ENCODE data around the gene LAMA1. TPM values are rescaled to one million over a fixed set of nuclear protein-coding genes. Genes with fewer than 3 reads are reported as not detected.

The LAMA1 gene
- total RNA-seq (2022), result 9.6 and 11.3 TPM in 2 replicates
- Bru-seq, nascent RNA, result percentile 48 among the genes with signal in this experiment
- percentile 57 among the genes with signal in this experiment for BruChase-seq, experiment 1, labeled RNA remaining after a 6-hour chase
- percentile 52 among the genes with signal in this experiment for BruChase-seq, experiment 2, labeled RNA remaining after a 2-hour chase
- long read RNA-seq, partial matches to known transcripts, result 1 of 14 reads
- long read RNA-seq, other reads (novel, unspliced or antisense), result 13 of 14 reads

- intact Hi-C loops (cut with micrococcal nuclease), result no loop called here
- peaks cover 11% of the 10 kb centered on the region for H3K4me1 Mint-ChIP-seq (ENCODE audit: insufficient read depth, unreplicated experiment)
- TF ChIP-seq CTCF (IDR thresholded peaks at IDR 0.05; ENCODE audit: unreplicated experiment), result no peak
- ChIA-PET POLR2A (no interaction called here), CTCF (no interaction called here)
- no peak within 1 kb of the TSS for H3K27ac Mint-ChIP-seq (ENCODE audit: low read depth, unreplicated experiment)
- no peaks in the 10 kb centered on the region for H3K36me3 Mint-ChIP-seq (ENCODE audit: insufficient read depth, unreplicated experiment)
- DNase-seq (ENCODE audit: unreplicated experiment), result no peak
- no TSS peak for BruUV-seq (replicated peaks)
- H3K9me3 Mint-ChIP-seq (ENCODE audit: unreplicated experiment), result no peaks in the 10 kb centered on the region
- peak within 1 kb of the TSS; percentile 76 for H3K4me3 Mint-ChIP-seq (ENCODE audit: unreplicated experiment)
- H3K27me3 Mint-ChIP-seq (ENCODE audit: insufficient read depth, unreplicated experiment), result peaks cover 16% of the 10 kb centered on the region
Observed at GRCh38 chr18:7117390-7118355, at the start of gene LAMA1. Gene LAMA1 (minus strand): TSS chr18:7117797. CDS start chr18:7117720, 77 bp downstream.

- Mint-ChIP-seq H3K36me3 (ENCODE audit: insufficient read depth, unreplicated experiment) (no peaks in the 10 kb centered on the region), H3K4me1 (ENCODE audit: insufficient read depth, unreplicated experiment) (peaks cover 5% of the 10 kb centered on the region), H3K27ac (ENCODE audit: low read depth, unreplicated experiment) (no peak overlapping the region), H3K27me3 (ENCODE audit: insufficient read depth, unreplicated experiment) (no peaks in the 10 kb centered on the region), H3K4me3 (ENCODE audit: unreplicated experiment) (no peak overlapping the region), H3K9me3 (ENCODE audit: unreplicated experiment) (no peaks in the 10 kb centered on the region)
- POLR2A ChIA-PET, result no interaction called here
- TF ChIP-seq CTCF (IDR thresholded peaks at IDR 0.05; ENCODE audit: unreplicated experiment), result no peak
- intact Hi-C loops (cut with micrococcal nuclease), result no loop called here
- DNase-seq (ENCODE audit: unreplicated experiment), result no peak
- CTCF ChIA-PET, result interaction anchor here (0.6 to 2.0 kb wide), 4 partner anchors 8 to 144 kb away, joined by 3 to 8 read pairs (median 4); no protein-coding TSS in a partner anchor
- no TSS peak for BruUV-seq (replicated peaks)
Observed at GRCh38 chr18:7165846-7166393, 48.3 kb upstream of the LAMA1 start.

GRCh38 chr18:7164323-7165004 is 46.9 kb upstream of the LAMA1 start:
- BruUV-seq (replicated peaks), result no TSS peak
- ChIA-PET POLR2A (no interaction called here), CTCF (interaction anchor here (0.6 to 1.4 kb wide), 5 partner anchors 9 to 1628 kb away, joined by 3 read pairs; no protein-coding TSS in a partner anchor)
- Mint-ChIP-seq H3K4me3 (ENCODE audit: unreplicated experiment) (no peak overlapping the region), H3K36me3 (ENCODE audit: insufficient read depth, unreplicated experiment) (no peaks in the 10 kb centered on the region), H3K4me1 (ENCODE audit: insufficient read depth, unreplicated experiment) (peaks cover 5% of the 10 kb centered on the region), H3K27ac (ENCODE audit: low read depth, unreplicated experiment) (no peak overlapping the region), H3K9me3 (ENCODE audit: unreplicated experiment) (no peaks in the 10 kb centered on the region), H3K27me3 (ENCODE audit: insufficient read depth, unreplicated experiment) (no peaks in the 10 kb centered on the region)
- intact Hi-C loops (cut with micrococcal nuclease), result no loop called here
- peak; percentile 17 for TF ChIP-seq CTCF (IDR thresholded peaks at IDR 0.05; ENCODE audit: unreplicated experiment)
- DNase-seq (ENCODE audit: unreplicated experiment), result peak; percentile 24
